ENCODE results near the gene SCNN1A. TPM values are rescaled to one million over a fixed set of nuclear protein-coding genes. Genes with fewer than 3 reads are reported as not detected.

The SCNN1A gene
- total and polyA plus RNA-seq, 9 donors = 1.2 to 141 (median 10.8) TPM

DNA sequence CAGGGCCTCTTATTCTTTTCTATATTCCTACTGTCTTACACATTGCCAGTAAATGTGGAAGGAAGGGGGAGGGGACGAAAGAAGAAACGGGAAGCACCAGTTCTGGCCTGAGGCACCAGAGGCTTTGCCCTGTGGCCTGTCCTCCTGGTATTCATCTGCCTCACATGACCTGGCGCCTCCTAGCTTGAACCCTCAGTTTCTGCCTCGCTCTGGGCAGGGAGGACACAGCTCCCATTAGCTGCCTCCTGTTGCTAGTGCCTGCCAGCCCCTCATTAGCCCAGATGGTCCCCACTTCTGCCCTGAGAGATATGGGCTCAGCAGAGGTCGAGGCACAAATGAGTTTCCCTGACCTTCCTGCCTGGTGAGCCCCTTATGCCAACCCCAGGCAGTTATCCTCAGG is 67.8 kb downstream of the SCNN1A start:
- Histone ChIP-seq H3K36me3 (no peaks in the 10 kb centered on the region), H3K27me3 (no peaks in the 10 kb centered on the region), H3K9me3 (no peaks in the 10 kb centered on the region), H3K4me3 (no peak overlapping the region), H3K27ac (no peak overlapping the region), H3K4me1 (ENCODE audit: insufficient read depth) (peaks cover 3% of the 10 kb centered on the region)
- intact Hi-C loops (cut with DNase I) = no loop called here
- DNase-seq = no peak
- no peak for TF ChIP-seq EP300 (IDR thresholded peaks at IDR 0.05)
- 72 to 77% (median 73%) methylated on average over 5 of the region's 5 CpGs for WGBS, 3 donors

DNA sequence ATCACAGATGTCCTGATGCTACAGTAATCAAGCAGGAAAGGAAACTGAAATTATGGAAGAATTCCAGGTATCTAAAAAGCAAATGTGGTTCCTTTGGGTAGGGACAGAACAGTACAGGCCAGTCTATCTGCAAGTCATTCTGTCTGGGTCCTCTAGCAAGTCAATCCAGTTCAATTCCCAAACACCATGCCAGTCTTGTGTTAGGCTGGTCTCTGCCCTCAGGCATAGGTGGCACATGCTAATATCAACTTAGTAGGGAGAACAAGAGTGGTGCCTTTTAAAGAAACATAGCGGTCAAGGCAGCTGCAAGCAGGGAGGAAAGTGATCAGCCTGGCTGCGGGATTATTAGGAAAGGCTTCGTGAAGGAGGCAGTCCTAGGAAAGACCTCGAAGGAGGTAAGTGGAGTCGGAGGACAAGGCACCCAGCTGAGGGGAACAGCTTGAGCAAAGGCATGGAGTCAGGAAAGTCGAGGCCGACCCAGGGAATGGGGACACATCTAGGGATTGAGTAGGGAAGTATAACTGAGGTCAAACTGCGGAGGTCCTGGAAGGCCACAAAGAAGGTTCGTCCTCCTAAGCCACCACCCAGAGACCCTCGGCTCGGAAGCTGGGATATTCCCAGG is 68.7 kb downstream of the SCNN1A start:
- Histone ChIP-seq H3K9me3 (no peaks in the 10 kb centered on the region), H3K27me3 (no peaks in the 10 kb centered on the region), H3K27ac (no peak overlapping the region), H3K4me3 (no peak overlapping the region), H3K4me1 (ENCODE audit: insufficient read depth) (peaks cover 3% of the 10 kb centered on the region), H3K36me3 (no peaks in the 10 kb centered on the region)
- intact Hi-C loops (cut with DNase I) = no loop called here
- TF ChIP-seq, protein P1, sequence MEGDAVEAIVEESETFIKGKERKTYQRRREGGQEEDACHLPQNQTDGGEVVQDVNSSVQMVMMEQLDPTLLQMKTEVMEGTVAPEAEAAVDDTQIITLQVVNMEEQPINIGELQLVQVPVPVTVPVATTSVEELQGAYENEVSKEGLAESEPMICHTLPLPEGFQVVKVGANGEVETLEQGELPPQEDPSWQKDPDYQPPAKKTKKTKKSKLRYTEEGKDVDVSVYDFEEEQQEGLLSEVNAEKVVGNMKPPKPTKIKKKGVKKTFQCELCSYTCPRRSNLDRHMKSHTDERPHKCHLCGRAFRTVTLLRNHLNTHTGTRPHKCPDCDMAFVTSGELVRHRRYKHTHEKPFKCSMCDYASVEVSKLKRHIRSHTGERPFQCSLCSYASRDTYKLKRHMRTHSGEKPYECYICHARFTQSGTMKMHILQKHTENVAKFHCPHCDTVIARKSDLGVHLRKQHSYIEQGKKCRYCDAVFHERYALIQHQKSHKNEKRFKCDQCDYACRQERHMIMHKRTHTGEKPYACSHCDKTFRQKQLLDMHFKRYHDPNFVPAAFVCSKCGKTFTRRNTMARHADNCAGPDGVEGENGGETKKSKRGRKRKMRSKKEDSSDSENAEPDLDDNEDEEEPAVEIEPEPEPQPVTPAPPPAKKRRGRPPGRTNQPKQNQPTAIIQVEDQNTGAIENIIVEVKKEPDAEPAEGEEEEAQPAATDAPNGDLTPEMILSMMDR (IDR thresholded peaks at IDR 0.05) = no peak
- TF ChIP-seq EP300 (IDR thresholded peaks at IDR 0.05) (no peak), POLR2A (IDR thresholded peaks at IDR 0.05) (no peak)
- no peak for DNase-seq
- WGBS, 3 donors = 89 to 93% (median 92%) methylated on average over 11 of the region's 11 CpGs

DNA sequence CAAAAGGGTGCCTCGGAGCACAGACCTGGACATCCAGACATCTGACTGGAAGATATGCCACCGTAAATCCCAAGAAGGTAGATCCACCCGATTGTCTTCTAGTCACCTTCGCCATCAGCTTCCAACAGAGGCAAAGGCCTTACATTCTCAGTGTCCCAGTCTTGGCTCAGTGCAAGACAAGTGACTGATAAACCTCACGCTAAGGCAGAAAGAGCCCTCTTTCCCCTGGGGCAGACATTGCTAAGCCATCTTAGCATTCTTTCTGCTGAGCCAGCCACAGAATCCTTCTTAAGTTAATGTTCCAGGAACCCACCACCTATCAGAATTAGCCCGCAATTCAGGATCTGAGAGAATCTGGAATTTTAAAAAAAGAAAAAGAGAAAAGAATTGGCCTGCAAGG is 69.2 kb downstream of the SCNN1A start:
- 75 to 82% (median 79%) methylated on average over 6 of the region's 6 CpGs for WGBS, 3 donors
- DNase-seq = no peak
- intact Hi-C loops (cut with DNase I) = no loop called here
- H3K4me3 ChIP-seq = no peak overlapping the region
- no peaks in the 10 kb centered on the region for H3K27me3 ChIP-seq
- H3K36me3 ChIP-seq = no peaks in the 10 kb centered on the region
- no peak overlapping the region for H3K27ac ChIP-seq
- TF ChIP-seq EP300 (IDR thresholded peaks at IDR 0.05) (no peak), POLR2A (IDR thresholded peaks at IDR 0.05) (no peak)
- TF ChIP-seq, protein P1 (IDR thresholded peaks at IDR 0.05) = no peak
- H3K9me3 ChIP-seq = no peaks in the 10 kb centered on the region
- peaks cover 3% of the 10 kb centered on the region for H3K4me1 ChIP-seq (ENCODE audit: insufficient read depth)

DNA sequence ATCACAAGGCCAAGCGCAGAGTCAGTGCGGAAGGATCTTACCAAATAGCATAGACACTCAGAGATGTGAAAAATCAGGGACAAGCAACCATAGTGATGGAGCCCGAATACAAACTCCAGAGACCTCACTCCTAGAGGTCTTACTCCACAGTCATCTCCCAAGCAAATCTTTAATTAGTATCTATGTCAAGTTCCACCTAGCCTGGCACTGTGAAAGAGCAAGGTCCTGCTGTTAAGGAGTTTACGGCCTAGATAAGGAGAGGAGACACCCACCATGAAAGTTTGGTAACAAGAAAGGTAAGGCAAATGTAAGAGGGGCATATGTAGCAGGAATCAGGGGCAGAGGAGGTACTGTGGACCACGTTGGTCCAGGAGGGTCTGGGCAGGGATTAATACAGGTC is 72.3 kb downstream of the SCNN1A start:
- Histone ChIP-seq H3K36me3 (no peaks in the 10 kb centered on the region), H3K27me3 (no peaks in the 10 kb centered on the region), H3K9me3 (no peaks in the 10 kb centered on the region), H3K4me1 (ENCODE audit: insufficient read depth) (no peaks in the 10 kb centered on the region), H3K4me3 (no peak overlapping the region), H3K27ac (no peak overlapping the region)
- DNase-seq = no peak
- TF ChIP-seq EP300 (IDR thresholded peaks at IDR 0.05) (no peak), POLR2A (IDR thresholded peaks at IDR 0.05) (no peak)
- TF ChIP-seq, protein P1 (IDR thresholded peaks at IDR 0.05) = no peak
- 81 to 84% (median 82%) methylated on average over 5 of the region's 5 CpGs for WGBS, 3 donors
- intact Hi-C loops (cut with DNase I) = no loop called here

DNA sequence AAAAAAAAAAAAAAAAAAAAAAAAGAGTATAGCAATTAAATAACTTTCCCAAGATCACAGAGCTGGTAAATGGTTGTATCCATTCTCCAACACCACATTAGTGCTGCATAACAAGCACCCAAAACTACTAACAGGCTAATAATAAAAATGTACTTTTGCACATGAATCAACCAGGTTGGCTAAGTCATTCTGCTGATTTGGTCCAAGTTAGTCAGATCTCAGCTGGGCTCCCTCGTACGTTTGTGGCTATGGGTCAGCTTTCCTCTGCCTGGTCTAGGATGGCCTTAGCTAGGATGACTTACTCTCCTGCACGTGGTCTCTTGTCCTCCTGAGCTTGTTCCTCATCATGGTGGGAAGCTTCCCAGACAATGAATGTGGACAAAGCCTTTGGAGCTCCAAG is 72.7 kb downstream of the SCNN1A start:
- 71 to 85% (median 85%) methylated on average over 3 of the region's 3 CpGs for WGBS, 3 donors
- intact Hi-C loops (cut with DNase I) = no loop called here
- Histone ChIP-seq H3K4me3 (no peak overlapping the region), H3K9me3 (no peaks in the 10 kb centered on the region), H3K27me3 (no peaks in the 10 kb centered on the region), H3K36me3 (no peaks in the 10 kb centered on the region), H3K27ac (no peak overlapping the region), H3K4me1 (ENCODE audit: insufficient read depth) (no peaks in the 10 kb centered on the region)
- DNase-seq = no peak
- no peak for TF ChIP-seq POLR2A (IDR thresholded peaks at IDR 0.05)
- TF ChIP-seq EP300 (IDR thresholded peaks at IDR 0.05) = no peak
- TF ChIP-seq, protein P1 (IDR thresholded peaks at IDR 0.05) = no peak

Measured in ovary (tissue), 9 donors.